Measurements from ENCODE around the gene ODF2.

ODF2 gene

DNA sequence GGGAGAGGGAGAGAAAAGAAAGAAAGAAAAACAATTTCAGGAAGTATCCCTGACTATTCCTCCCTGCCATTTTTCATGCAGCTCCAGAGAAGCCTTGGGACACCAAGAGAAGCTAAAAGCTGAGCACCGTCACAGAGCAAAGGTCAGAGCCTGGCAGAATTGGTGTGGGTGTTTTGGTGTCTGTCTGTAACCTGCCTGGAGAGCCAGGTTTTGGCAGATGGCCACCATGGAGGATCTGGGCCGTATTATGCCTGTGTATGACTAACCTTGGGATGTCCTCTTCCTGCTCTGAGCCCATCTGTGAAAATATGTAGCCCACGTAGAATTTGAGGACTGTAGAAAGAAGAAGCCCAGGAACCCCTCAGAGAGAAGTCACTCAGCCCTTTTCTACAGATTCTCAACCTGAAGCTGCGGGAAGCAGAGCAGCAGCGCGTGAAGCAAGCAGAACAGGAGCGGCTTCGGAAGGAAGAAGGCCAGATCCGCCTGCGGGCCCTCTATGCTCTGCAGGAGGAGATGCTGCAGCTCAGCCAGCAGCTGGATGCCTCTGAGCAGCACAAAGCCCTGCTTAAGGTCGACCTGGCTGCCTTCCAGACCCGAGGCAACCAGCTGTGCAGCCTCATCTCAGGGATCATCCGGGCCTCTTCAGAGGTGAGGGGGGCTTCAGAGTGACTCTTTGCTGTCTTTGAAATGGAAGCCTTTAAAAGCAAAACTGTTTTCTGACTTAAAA, 67.6 kb downstream of the ODF2 start:
- no peak overlapping the region for H3K4me3 Mint-ChIP-seq
- H3K4me1 Mint-ChIP-seq: peaks cover 20% of the 10 kb centered on the region
- no peaks in the 10 kb centered on the region for H3K27me3 Mint-ChIP-seq (ENCODE audit: low read depth, poor library complexity)
- H3K27ac Mint-ChIP-seq: peak overlapping the region; percentile 92
- peaks cover 72% of the 10 kb centered on the region for H3K36me3 Mint-ChIP-seq (ENCODE audit: low read depth)
- TF ChIP-seq, protein P1, sequence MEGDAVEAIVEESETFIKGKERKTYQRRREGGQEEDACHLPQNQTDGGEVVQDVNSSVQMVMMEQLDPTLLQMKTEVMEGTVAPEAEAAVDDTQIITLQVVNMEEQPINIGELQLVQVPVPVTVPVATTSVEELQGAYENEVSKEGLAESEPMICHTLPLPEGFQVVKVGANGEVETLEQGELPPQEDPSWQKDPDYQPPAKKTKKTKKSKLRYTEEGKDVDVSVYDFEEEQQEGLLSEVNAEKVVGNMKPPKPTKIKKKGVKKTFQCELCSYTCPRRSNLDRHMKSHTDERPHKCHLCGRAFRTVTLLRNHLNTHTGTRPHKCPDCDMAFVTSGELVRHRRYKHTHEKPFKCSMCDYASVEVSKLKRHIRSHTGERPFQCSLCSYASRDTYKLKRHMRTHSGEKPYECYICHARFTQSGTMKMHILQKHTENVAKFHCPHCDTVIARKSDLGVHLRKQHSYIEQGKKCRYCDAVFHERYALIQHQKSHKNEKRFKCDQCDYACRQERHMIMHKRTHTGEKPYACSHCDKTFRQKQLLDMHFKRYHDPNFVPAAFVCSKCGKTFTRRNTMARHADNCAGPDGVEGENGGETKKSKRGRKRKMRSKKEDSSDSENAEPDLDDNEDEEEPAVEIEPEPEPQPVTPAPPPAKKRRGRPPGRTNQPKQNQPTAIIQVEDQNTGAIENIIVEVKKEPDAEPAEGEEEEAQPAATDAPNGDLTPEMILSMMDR (IDR thresholded peaks at IDR 0.05): no peak
- DNase-seq: peak; percentile 16
- H3K9me3 Mint-ChIP-seq: peaks cover 9% of the 10 kb centered on the region

DNA sequence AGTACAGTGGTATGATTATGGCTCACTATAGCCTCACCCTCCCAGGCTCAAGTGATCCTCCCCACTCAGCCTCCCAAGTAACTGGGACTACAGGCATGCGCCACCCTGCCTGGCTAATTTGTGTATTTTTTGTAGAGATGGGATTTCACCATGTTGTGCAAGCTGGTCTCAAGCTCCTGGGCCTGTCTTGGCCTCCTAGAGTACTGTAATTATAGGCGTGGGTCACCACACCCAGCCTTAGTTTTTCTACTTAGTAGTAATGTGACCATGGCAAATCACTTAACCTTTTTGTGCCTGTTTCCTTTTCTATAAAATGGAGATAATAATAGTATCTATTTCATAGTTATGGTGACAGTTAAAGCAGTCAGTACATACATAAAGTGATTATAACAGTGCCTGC, 70.9 kb downstream of the ODF2 start:
- TF ChIP-seq, protein P1 (IDR thresholded peaks at IDR 0.05): no peak
- no peak for DNase-seq
- Mint-ChIP-seq H3K36me3 (ENCODE audit: low read depth) (peaks cover 65% of the 10 kb centered on the region), H3K9me3 (no peaks in the 10 kb centered on the region), H3K4me3 (no peak overlapping the region), H3K4me1 (peaks cover 18% of the 10 kb centered on the region), H3K27me3 (ENCODE audit: low read depth, poor library complexity) (no peaks in the 10 kb centered on the region), H3K27ac (no peak overlapping the region)

DNA sequence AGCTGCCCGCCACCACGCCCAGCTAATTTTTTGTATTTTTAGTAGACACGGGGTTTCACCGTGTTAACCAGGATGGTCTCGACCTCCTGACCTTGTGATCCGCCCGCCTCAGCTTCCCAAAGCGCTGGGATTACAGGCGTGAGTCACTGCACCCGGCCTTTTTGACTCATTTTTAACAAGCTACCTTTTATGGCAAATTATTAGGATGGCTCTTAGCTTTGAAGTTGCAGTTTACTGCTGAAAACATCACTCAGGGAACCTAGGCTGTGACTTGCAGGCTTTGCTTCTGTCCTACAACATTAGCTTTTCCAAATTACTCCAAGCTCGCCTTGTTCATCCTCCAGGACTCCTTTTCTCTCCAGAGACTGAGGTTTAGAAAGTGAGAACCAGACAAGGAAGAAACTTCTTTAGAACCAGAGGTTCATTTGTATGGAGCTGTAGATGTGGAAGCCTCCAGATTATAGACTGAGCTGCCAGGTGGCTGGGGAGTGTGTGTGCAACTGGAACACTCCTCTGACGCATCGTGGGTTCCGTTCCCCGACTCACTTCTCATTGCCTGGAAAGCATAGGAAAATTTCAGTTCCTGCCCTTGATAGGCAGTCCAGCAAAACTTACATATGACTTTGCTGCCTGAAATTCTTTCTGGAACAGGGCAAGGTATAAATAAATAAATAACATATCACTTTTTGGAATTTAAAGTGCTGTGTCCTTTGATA, 72.8 kb downstream of the ODF2 start:
- TF ChIP-seq, protein P1 (IDR thresholded peaks at IDR 0.05): no peak

DNA sequence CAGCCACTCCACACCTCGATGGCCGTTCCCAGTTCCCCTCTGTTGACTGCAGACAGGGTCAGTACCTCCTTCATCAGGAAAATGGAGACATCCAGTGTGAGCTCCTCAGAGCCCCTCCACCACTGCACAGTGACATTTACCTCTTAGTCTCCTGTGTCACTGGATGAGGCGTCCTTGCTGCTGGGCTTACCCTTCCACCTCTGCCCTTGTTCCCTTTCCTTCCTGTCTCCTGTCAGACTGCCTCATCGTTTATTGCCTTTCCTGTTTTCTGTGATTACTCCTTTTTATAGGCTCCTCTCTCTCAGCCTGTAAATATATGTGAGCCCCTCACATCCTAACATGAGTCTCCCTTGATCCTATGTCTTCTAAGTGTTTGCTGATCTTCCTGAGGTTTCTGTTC, 73.4 kb downstream of the ODF2 start:
- Mint-ChIP-seq H3K4me1 (no peaks in the 10 kb centered on the region), H3K27ac (no peak overlapping the region), H3K27me3 (ENCODE audit: low read depth, poor library complexity) (no peaks in the 10 kb centered on the region), H3K36me3 (ENCODE audit: low read depth) (peaks cover 66% of the 10 kb centered on the region), H3K9me3 (no peaks in the 10 kb centered on the region), H3K4me3 (no peak overlapping the region)
- TF ChIP-seq, protein P1 (IDR thresholded peaks at IDR 0.05): no peak
- DNase-seq: no peak

More for the DNA sequence above, 72.8 kb downstream of the ODF2 start:
- no peaks in the 10 kb centered on the region for H3K4me1 Mint-ChIP-seq
- H3K4me3 Mint-ChIP-seq: no peak overlapping the region
- H3K27ac Mint-ChIP-seq: no peak overlapping the region
- peaks cover 61% of the 10 kb centered on the region for H3K36me3 Mint-ChIP-seq (ENCODE audit: low read depth)
- no peak for DNase-seq
- no peaks in the 10 kb centered on the region for H3K9me3 Mint-ChIP-seq
- H3K27me3 Mint-ChIP-seq (ENCODE audit: low read depth, poor library complexity): no peaks in the 10 kb centered on the region

DNA sequence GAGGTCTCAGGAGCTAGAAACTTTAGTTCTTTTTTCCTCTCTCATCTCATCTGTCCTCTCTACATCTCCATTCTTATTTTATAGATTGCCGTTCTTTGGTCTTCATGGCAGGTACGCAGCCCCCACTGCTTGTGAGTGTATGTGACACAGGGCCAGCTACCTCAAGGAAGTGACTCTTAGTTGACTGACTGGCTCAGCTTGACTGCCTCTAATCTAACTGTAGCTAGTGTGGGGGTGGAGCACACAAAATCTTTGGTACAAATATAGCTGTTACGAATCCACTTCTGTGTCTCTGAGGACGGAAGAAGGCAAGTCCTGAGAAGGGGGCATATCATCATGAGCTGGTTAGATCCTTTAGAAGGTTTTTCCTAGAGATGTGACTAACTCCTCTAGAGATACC, 76.8 kb downstream of the ODF2 start:
- no peaks in the 10 kb centered on the region for H3K27me3 Mint-ChIP-seq (ENCODE audit: low read depth, poor library complexity)
- peaks cover 49% of the 10 kb centered on the region for H3K36me3 Mint-ChIP-seq (ENCODE audit: low read depth)
- no peak for DNase-seq
- no peak overlapping the region for H3K27ac Mint-ChIP-seq
- H3K9me3 Mint-ChIP-seq: no peaks in the 10 kb centered on the region
- no peaks in the 10 kb centered on the region for H3K4me1 Mint-ChIP-seq
- H3K4me3 Mint-ChIP-seq: no peak overlapping the region
- TF ChIP-seq, protein P1 (IDR thresholded peaks at IDR 0.05): no peak

Data from nephron progenitor cell (in vitro differentiated cells).